Bronchial epithelial cell (primary cell): ENCODE results near the gene ATG10. TPM values are rescaled to one million over a fixed set of nuclear protein-coding genes. Genes with fewer than 3 reads are reported as not detected.

Experiments
- DNase-seq: peaks from one replicate; pipeline ENCODE4 v3.0.0-alpha.2; 2010; ENCODE audit warnings: low read depth
- FAIRE-seq: peaks from 2 replicates; lab custom pipeline; 2011; peaks lifted over from hg19 to GRCh38; lab: Jason Lieb, UNC
- H3K27me3 ChIP-seq: 2 replicates; pipeline ENCODE4 v1.5.1; 2011; ENCODE audit warnings: low read length; ENCODE audit not compliant: control insufficient read depth, insufficient read depth
- H3K36me3 ChIP-seq: 2 replicates; pipeline ENCODE4 v1.5.1; 2011; ENCODE audit warnings: low read length; ENCODE audit not compliant: control insufficient read depth, insufficient read depth
- H3K4me3 ChIP-seq: 2 replicates; pipeline ENCODE4 v1.5.1; 2011; ENCODE audit warnings: mild to moderate bottlenecking, low read depth, low read length, control low read depth
- CTCF ChIP-seq: IDR thresholded peaks from 2 replicates; pipeline ENCODE4 v1.5.1; 2011; ENCODE audit warnings: mild to moderate bottlenecking, moderate library complexity, low read length, control low read depth, inconsistent platforms; ENCODE audit not compliant: insufficient read depth, severe bottlenecking
- total RNA-seq: library from RNA; depleted of rRNA; stranded (reverse); fragments of >200 nt; gene quantifications from 2 replicates; pipeline ENCODE4 v1.2.1, GENCODE V29; 2014

ATG10 gene
- total RNA-seq, 1 donor from 2014 or later = 9.7 TPM

- FAIRE-seq (no peak), DNase-seq (no peak)
- no peaks in the 10 kb centered on the region for H3K27me3 ChIP-seq
- no peak overlapping the region for H3K4me3 ChIP-seq
- no peak for TF ChIP-seq CTCF
- H3K36me3 ChIP-seq = no peaks in the 10 kb centered on the region
Measured at GRCh38 chr5:82291420-82291819, 319.6 kb downstream of the ATG10 start.

- no peaks in the 10 kb centered on the region for H3K36me3 ChIP-seq
- H3K27me3 ChIP-seq = no peaks in the 10 kb centered on the region
- no peak overlapping the region for H3K4me3 ChIP-seq
- no peak for DNase-seq
- TF ChIP-seq CTCF = no peak
- FAIRE-seq = no peak
Measured at GRCh38 chr5:82295144-82295543, 323.3 kb downstream of the ATG10 start.

DNA sequence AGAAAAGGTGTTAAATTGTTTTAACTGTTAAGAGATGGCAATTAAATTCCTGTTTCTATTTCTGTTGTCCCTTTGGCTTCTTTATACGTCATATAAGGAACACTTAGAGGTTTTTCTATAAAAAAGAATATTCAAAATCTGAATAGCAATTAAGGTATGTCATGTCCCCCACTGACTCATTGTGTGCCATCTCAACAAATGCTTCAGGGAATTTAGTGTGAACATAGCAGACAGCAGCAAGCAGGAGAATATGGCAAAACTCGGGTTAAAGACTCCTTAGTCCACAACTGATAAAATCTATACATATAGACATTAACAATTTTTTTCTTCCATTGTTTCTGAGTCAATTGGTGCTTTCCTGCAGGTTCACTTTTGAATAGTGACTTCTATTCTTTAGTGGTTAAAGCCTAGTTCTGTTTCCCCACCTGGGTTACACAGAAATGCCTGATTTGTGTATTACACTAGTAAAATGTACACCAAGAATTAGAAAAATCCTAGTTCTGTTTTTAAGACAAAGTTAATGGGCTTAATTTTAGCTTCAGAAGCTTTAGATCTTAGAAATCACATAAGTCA lies 324.2 kb downstream of the ATG10 start:
- FAIRE-seq (no peak), DNase-seq (no peak)
- Histone ChIP-seq H3K36me3 (no peaks in the 10 kb centered on the region), H3K27me3 (no peaks in the 10 kb centered on the region), H3K4me3 (no peak overlapping the region)
- no peak for TF ChIP-seq CTCF

DNA sequence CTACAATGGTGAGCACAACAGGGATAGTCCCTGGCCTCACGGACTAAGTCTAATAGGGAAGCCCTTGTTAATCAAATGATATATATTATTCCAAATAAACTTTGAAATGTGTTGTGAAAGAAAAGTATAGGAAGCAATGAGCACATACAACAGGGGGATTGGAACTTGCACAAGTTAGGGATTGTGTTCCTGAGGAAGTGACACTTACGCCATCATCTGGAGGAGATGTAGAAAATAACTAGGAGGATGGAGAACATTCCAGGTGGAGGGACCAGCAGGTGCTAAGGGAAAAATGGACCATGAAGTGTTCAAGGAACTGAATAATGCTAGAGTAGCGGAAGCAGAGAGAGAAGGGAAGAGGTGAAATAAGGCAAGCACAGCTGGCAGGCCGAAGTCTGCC lies 325.1 kb downstream of the ATG10 start:
- Histone ChIP-seq H3K36me3 (no peaks in the 10 kb centered on the region), H3K4me3 (no peak overlapping the region), H3K27me3 (no peaks in the 10 kb centered on the region)
- TF ChIP-seq CTCF = no peak
- FAIRE-seq (no peak), DNase-seq (no peak)

DNA sequence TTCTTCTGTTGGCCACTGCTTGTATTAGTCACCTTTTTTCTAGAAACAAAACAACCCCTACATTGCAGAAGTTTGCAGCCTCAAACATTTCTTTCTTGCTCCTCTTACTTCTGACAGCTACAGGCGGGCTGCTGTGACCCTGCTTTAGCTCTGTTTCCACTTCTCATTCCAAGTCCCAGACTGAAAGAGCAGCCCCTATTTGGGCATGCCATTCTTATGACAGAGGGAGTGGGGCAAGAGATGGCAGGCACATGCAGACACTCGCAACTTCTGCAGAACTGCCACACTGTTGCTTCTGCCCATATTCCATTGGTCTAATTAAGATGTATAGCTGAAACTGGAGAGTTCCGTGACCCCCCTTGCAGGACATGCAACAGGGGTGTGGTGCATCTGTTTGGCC lies 325.9 kb downstream of the ATG10 start:
- no peak for FAIRE-seq
- Histone ChIP-seq H3K4me3 (no peak overlapping the region), H3K27me3 (no peaks in the 10 kb centered on the region), H3K36me3 (no peaks in the 10 kb centered on the region)
- TF ChIP-seq CTCF = no peak
- no peak for DNase-seq

DNA sequence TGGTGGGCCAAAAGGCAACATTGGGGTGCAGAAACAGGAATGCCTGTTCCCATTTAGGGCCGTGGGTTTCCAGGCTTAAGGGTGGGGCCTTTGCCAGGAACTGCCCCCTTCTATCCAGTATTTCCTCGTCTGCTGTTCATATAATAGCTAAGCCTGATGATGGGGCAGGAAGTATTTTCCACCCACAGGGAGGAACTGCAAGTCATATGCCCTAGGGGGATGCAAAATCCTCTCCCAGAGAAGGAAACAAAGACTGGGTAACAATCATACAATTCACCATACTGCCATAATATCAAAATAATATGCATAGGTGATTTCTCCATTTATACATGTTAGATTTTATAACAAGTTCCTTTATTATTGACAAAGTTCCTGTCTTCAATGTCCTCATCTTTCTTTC lies 326.8 kb downstream of the ATG10 start:
- no peaks in the 10 kb centered on the region for H3K36me3 ChIP-seq
- H3K4me3 ChIP-seq = no peak overlapping the region
- TF ChIP-seq CTCF = no peak
- DNase-seq (peak; percentile 47), FAIRE-seq (no peak)
- H3K27me3 ChIP-seq = no peaks in the 10 kb centered on the region
